Stomach (tissue), 4 donors: Measurements from ENCODE around the gene ZMYND8.

Experiments
- CTCF ChIP-seq, 7 experiments: fragments of 450-650 bp in 4 of 7; fragments of 200-600 bp in 3 of 7; sonication (generic) in 3 of 7; IDR thresholded peaks; one replicate each; pipeline ENCODE4 v1.5.1; 2016 to 2019; ENCODE audit warnings: antibody characterized with exemption in 7 of 7, control low read depth in 2 of 7, mild to moderate bottlenecking in 1 of 7
- EP300 ChIP-seq: sonication (generic); formaldehyde crosslinking; IDR thresholded peaks from one replicate; pipeline ENCODE4 v1.6.1; 2017; ENCODE audit warnings: antibody characterized with exemption
- POLR2A ChIP-seq, 4 donors: fragments of 450-650 bp; IDR thresholded peaks; one replicate each; pipeline ENCODE4 v1.6.1; 2016; ENCODE audit warnings: antibody characterized with exemption in 4 of 4, control low read depth in 2 of 4, mild to moderate bottlenecking in 1 of 4, moderate library complexity in 1 of 4
- POLR2AphosphoS5 ChIP-seq, 3 donors: sonication (generic); formaldehyde crosslinking; IDR thresholded peaks; one replicate each; pipeline ENCODE4 v1.6.1; 2016; ENCODE audit warnings: antibody characterized with exemption in 3 of 3

GRCh38 chr20:47216819-47217410 is 139.6 kb downstream of the ZMYND8 start:
- TF ChIP-seq EP300 (no peak), POLR2A (IDR thresholded peaks at IDR 0.05) (no peak), CTCF (IDR thresholded peaks at IDR 0.05) (no peak), POLR2AphosphoS5 (IDR thresholded peaks at IDR 0.05) (no peak)
